Neural cell (in vitro differentiated cells): Measurements from ENCODE around the gene POLR1G. TPM values are rescaled to one million over a fixed set of nuclear protein-coding genes. Genes with fewer than 3 reads are reported as not detected.

Experiments used
- H2AFZ ChIP-seq: fragments of 200-600, 300-800 bp; sonication (generic), shearing (Covaris generic); 2 replicates; pipeline ENCODE4 v1.6.0; 2014; ENCODE audit warnings: low read depth, mild to moderate bottlenecking, antibody characterized with exemption, low read length, moderate library complexity
- H3F3A ChIP-seq: fragments of 200-600 bp; shearing (Covaris generic); 2 replicates; pipeline ENCODE4 v1.6.1; 2016; ENCODE audit warnings: mild to moderate bottlenecking, moderate library complexity, mixed read lengths, antibody characterized with exemption, low read length; ENCODE audit not compliant: insufficient read depth, poor library complexity, severe bottlenecking
- H3K27ac ChIP-seq: fragments of 200-600, 300-800 bp; sonication (generic), shearing (Covaris generic); 2 replicates; pipeline ENCODE4 v1.5.1; 2014; ENCODE audit warnings: mild to moderate bottlenecking, low read length, moderate library complexity
- H3K27me3 ChIP-seq: fragments of 300-800, 200-600 bp; sonication (generic), shearing (Covaris generic); 2 replicates; pipeline ENCODE4 v1.6.0; 2014; ENCODE audit warnings: mild to moderate bottlenecking, low read depth, low read length, moderate library complexity; ENCODE audit not compliant: insufficient read depth
- H3K36me3 ChIP-seq: fragments of 300-800, 200-600 bp; sonication (generic), shearing (Covaris generic); 2 replicates; pipeline ENCODE4 v1.5.1; 2014; ENCODE audit warnings: mild to moderate bottlenecking, antibody characterized with exemption, low read length, moderate library complexity; ENCODE audit not compliant: insufficient read depth
- H3K4me2 ChIP-seq: fragments of 300-800, 200-600 bp; sonication (generic), shearing (Covaris generic); 2 replicates; pipeline ENCODE4 v1.6.0; 2014; ENCODE audit warnings: mild to moderate bottlenecking, low read length
- H3K4me3 ChIP-seq: fragments of 300-800, 200-600 bp; sonication (generic), shearing (Covaris generic); 2 replicates; pipeline ENCODE4 v1.5.1; 2014; ENCODE audit warnings: mild to moderate bottlenecking, low read length, moderate library complexity
- H3K79me2 ChIP-seq: fragments of 200-600 bp; shearing (Covaris generic); replicated peaks from 2 replicates; pipeline ENCODE4 v1.6.0; 2014; ENCODE audit warnings: mild to moderate bottlenecking, low read length, moderate library complexity; ENCODE audit not compliant: insufficient read depth
- H3K9ac ChIP-seq: fragments of 300-800, 200-600 bp; sonication (generic), shearing (Covaris generic); 2 replicates; pipeline ENCODE4 v1.6.1; 2016; ENCODE audit warnings: mild to moderate bottlenecking, low read length, mixed read lengths
- H3K9me2 ChIP-seq: fragments of 200-600 bp; shearing (Covaris generic); 2 replicates; pipeline ENCODE4 v1.6.1; 2016; ENCODE audit warnings: mild to moderate bottlenecking, low read length, mixed read lengths; ENCODE audit not compliant: insufficient read depth
- H3K9me3 ChIP-seq: fragments of 200-600, 300-800 bp; sonication (generic), shearing (Covaris generic); 2 replicates; pipeline ENCODE4 v1.6.1; 2016; ENCODE audit warnings: mild to moderate bottlenecking, mixed run types, low read length, moderate library complexity, mixed read lengths
- H4K20me1 ChIP-seq: fragments of 200-600 bp; shearing (Covaris generic); 2 replicates; pipeline ENCODE4 v1.6.1; 2016; ENCODE audit warnings: mild to moderate bottlenecking, mixed run types; ENCODE audit not compliant: insufficient read depth
- EP300 ChIP-seq: fragments of 450-650 bp; conservative IDR thresholded peaks from 2 replicates; pipeline ENCODE4 v1.6.1; 2014; ENCODE audit warnings: antibody characterized with exemption, mild to moderate bottlenecking, moderate library complexity; ENCODE audit not compliant: poor library complexity, severe bottlenecking
- EZH2 ChIP-seq: fragments of 200-600, 300-800 bp; shearing (Covaris generic), sonication (generic); IDR thresholded peaks from 2 replicates; pipeline ENCODE4 v1.6.1; 2014; ENCODE audit warnings: antibody characterized with exemption, low read length, borderline replicate concordance, mild to moderate bottlenecking; ENCODE audit not compliant: insufficient read depth, poor library complexity, severe bottlenecking
- MXI1 ChIP-seq: fragments of 450-650 bp; conservative IDR thresholded peaks from 2 replicates; pipeline ENCODE4 v1.6.1; 2014; ENCODE audit warnings: antibody characterized with exemption, mild to moderate bottlenecking; ENCODE audit not compliant: poor library complexity, severe bottlenecking
- POLR2AphosphoS5 ChIP-seq: IDR thresholded peaks from 2 replicates; pipeline ENCODE4 v1.6.1; 2012
- RAD21 ChIP-seq: fragments of 450-650 bp; conservative IDR thresholded peaks from 2 replicates; pipeline ENCODE4 v1.6.1; 2014; ENCODE audit warnings: antibody characterized with exemption, mild to moderate bottlenecking, moderate library complexity
- REST ChIP-seq: IDR thresholded peaks from 2 replicates; pipeline ENCODE4 v1.6.1; 2012; ENCODE audit warnings: borderline replicate concordance
- SMC3 ChIP-seq: fragments of 450-650 bp; conservative IDR thresholded peaks from 2 replicates; pipeline ENCODE4 v1.6.1; 2014; ENCODE audit warnings: antibody characterized with exemption, mild to moderate bottlenecking, moderate library complexity; ENCODE audit not compliant: poor library complexity
- TAF1 ChIP-seq: IDR thresholded peaks from 2 replicates; pipeline ENCODE4 v1.6.1; 2012; ENCODE audit warnings: low read depth
- polyA plus RNA-seq: library from polyadenylated mRNA; depleted of rRNA; stranded (reverse); fragments of >200 nt; gene quantifications from 2 replicates; pipeline ENCODE4 v1.2.3, GENCODE V29; 2014
- TF ChIP-seq, protein P1 (sequence below): fragments of 450-650 bp; IDR thresholded peaks from 2 replicates; pipeline ENCODE4 v1.5.1; 2014; ENCODE audit warnings: antibody characterized with exemption, mild to moderate bottlenecking, moderate library complexity; ENCODE audit not compliant: poor library complexity, severe bottlenecking

POLR1G gene
- polyA plus RNA-seq, 1 donor from 2014 or later, result 2.4 TPM

DNA sequence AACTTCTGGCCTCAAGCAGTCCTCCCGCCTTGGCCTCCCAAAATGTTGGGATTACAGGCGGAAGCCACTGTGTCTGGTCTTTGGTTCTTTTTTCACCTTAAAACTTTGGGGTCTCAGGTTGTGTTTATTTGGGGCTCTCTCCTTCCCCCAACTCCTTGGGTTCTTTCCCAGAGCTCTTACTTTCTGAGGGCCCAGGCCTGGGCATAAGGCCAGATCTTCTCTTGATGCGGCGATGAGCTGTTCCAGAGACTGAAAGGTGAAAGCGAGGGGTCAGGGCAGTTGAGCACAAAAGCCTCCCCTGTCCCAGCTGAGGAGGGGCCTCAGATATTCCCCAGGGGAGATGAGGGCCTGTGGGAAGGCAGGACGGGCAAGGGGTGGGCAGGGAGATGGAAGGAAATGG lies 7.1 kb downstream of the POLR1G start:
- Histone ChIP-seq H3K27me3 (no peaks in the 10 kb centered on the region), H3K36me3 (no peaks in the 10 kb centered on the region), H3K79me2 (no peaks in the 10 kb centered on the region), H2AFZ (no peak overlapping the region), H3K27ac (no peak overlapping the region), H4K20me1 (no peaks in the 10 kb centered on the region), H3K4me2 (no peak overlapping the region), H3K9me3 (no peaks in the 10 kb centered on the region), H3K4me3 (no peak overlapping the region), H3F3A (no peaks in the 10 kb centered on the region), H3K9me2 (no peaks in the 10 kb centered on the region), H3K9ac (no peak overlapping the region)
- TF ChIP-seq RAD21 (no peak), POLR2AphosphoS5 (no peak), TAF1 (no peak), SMC3 (no peak), EP300 (no peak), MXI1 (no peak), REST (no peak), EZH2 (no peak)
- TF ChIP-seq, protein P1, sequence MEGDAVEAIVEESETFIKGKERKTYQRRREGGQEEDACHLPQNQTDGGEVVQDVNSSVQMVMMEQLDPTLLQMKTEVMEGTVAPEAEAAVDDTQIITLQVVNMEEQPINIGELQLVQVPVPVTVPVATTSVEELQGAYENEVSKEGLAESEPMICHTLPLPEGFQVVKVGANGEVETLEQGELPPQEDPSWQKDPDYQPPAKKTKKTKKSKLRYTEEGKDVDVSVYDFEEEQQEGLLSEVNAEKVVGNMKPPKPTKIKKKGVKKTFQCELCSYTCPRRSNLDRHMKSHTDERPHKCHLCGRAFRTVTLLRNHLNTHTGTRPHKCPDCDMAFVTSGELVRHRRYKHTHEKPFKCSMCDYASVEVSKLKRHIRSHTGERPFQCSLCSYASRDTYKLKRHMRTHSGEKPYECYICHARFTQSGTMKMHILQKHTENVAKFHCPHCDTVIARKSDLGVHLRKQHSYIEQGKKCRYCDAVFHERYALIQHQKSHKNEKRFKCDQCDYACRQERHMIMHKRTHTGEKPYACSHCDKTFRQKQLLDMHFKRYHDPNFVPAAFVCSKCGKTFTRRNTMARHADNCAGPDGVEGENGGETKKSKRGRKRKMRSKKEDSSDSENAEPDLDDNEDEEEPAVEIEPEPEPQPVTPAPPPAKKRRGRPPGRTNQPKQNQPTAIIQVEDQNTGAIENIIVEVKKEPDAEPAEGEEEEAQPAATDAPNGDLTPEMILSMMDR, result no peak

DNA sequence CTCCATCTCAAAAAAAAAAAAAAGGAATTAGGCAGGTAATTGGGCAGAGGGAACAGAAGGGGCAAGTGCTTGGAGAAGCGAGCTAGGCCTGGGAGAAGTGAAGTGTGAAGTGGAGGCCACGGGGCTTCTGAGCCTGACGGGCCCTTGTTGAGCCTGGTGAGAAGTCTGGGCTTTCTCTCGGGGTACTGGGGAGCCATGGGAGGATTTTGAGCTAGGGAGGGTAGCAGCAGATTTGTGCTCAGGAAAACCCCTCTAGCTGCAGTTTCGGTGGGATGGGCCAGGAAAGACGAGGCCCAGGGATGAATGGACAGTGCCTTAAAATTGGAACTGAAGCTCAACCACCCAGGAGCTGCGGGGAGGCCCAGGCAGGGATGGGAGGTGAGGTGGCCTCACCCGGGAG lies 8.0 kb downstream of the POLR1G start:
- no peaks in the 10 kb centered on the region for H3K27me3 ChIP-seq
- H3K4me2 ChIP-seq, result no peak overlapping the region
- no peak overlapping the region for H3K4me3 ChIP-seq
- no peaks in the 10 kb centered on the region for H3K79me2 ChIP-seq
- H4K20me1 ChIP-seq, result no peaks in the 10 kb centered on the region
- H3K36me3 ChIP-seq, result no peaks in the 10 kb centered on the region
- no peak overlapping the region for H3K9ac ChIP-seq
- no peaks in the 10 kb centered on the region for H3F3A ChIP-seq
- no peaks in the 10 kb centered on the region for H3K9me2 ChIP-seq
- no peak overlapping the region for H2AFZ ChIP-seq
- TF ChIP-seq EP300 (no peak), REST (no peak), SMC3 (no peak), MXI1 (no peak), TAF1 (no peak), POLR2AphosphoS5 (no peak), EZH2 (no peak), RAD21 (no peak)
- H3K27ac ChIP-seq, result no peak overlapping the region
- no peaks in the 10 kb centered on the region for H3K9me3 ChIP-seq
